ENCODE measurements around the gene GAL3ST2.
"Not testable (repeated sequence)": the region's sequence is repeated elsewhere in the genome, so short reads cannot be mapped to it uniquely, and the experiment has no call there.

The GAL3ST2 gene

GRCh38 chr2:241813644-241814392, 37.2 kb downstream of the GAL3ST2 start:
- DNase-seq, result peak in 2 of 10 donors; percentile 66 to 68
- intact Hi-C loops (cut with DNase I), result no loop called here

GRCh38 chr2:241814393-241814642, 37.7 kb downstream of the GAL3ST2 start:
- no peak for DNase-seq
- intact Hi-C loops (cut with DNase I), result no loop called here

GRCh38 chr2:241814643-241815476, 38.2 kb downstream of the GAL3ST2 start:
- intact Hi-C loops (cut with DNase I), result no loop called here
- peak in 3 of 10 donors; percentile 59 to 73 (median 73) for DNase-seq

GRCh38 chr2:241815477-241816430, 39.1 kb downstream of the GAL3ST2 start:
- peak in 3 of 10 donors; percentile 69 to 77 (median 76) for DNase-seq
- intact Hi-C loops (cut with DNase I), result no loop called here

- intact Hi-C loops (cut with DNase I), result no loop called here
- DNase-seq, result peak in 1 of 10 donors; percentile 67
Measured at GRCh38 chr2:241816431-241817121, 40.0 kb downstream of the GAL3ST2 start.

- intact Hi-C loops (cut with DNase I), result no loop called here
Measured at GRCh38 chr2:241817126-241817820, 40.7 kb downstream of the GAL3ST2 start.

GRCh38 chr2:241817821-241818215, 41.2 kb downstream of the GAL3ST2 start:
- intact Hi-C loops (cut with DNase I); DNase-seq: not testable (repeated sequence)

More at GRCh38 chr2:241817126-241817820, 40.7 kb downstream of the GAL3ST2 start:
- DNase-seq, result peak in 1 of 10 donors; percentile 77

GRCh38 chr2:241818229-241818942, 41.8 kb downstream of the GAL3ST2 start:
- DNase-seq, result peak in 2 of 10 donors; percentile 67 to 82
- intact Hi-C loops (cut with DNase I), result no loop called here

GRCh38 chr2:241818943-241819270, 42.3 kb downstream of the GAL3ST2 start:
- peak in 1 of 10 donors; percentile 29 for DNase-seq
- intact Hi-C loops (cut with DNase I), result no loop called here

- intact Hi-C loops (cut with DNase I), result not testable (repeated sequence)
- peak in 3 of 10 donors; percentile 37 to 80 (median 70) for DNase-seq
Measured at GRCh38 chr2:241819947-241820624, 43.5 kb downstream of the GAL3ST2 start.

- intact Hi-C loops (cut with DNase I), result no loop called here
- peak in 2 of 10 donors; percentile 9 to 84 for DNase-seq
Measured at GRCh38 chr2:241820625-241821384, 44.2 kb downstream of the GAL3ST2 start.

- peak in 2 of 10 donors; percentile 25 to 65 for DNase-seq
- intact Hi-C loops (cut with DNase I), result no loop called here
Measured at GRCh38 chr2:241821460-241822263, 45.0 kb downstream of the GAL3ST2 start.

- intact Hi-C loops (cut with DNase I), result no loop called here
Measured at GRCh38 chr2:241822264-241822623, 45.6 kb downstream of the GAL3ST2 start.

GRCh38 chr2:241823531-241824437, 47.2 kb downstream of the GAL3ST2 start:
- intact Hi-C loops (cut with DNase I), result not testable (repeated sequence)
- DNase-seq, result peak in 1 of 10 donors; percentile 61

More at GRCh38 chr2:241822264-241822623, 45.6 kb downstream of the GAL3ST2 start:
- peak in 1 of 10 donors; percentile 67 for DNase-seq

- intact Hi-C loops (cut with DNase I), result no loop called here
Measured at GRCh38 chr2:241827394-241827793, 50.8 kb downstream of the GAL3ST2 start.

More at GRCh38 chr2:241827394-241827793, 50.8 kb downstream of the GAL3ST2 start:
- DNase-seq, result no peak

Data from posterior cingulate gyrus (tissue), 11 donors.